ES-I3 (cell line): ENCODE measurements around the gene MRTFA.

Source experiments
- H3K36me3 ChIP-seq: 2 replicates; pipeline ENCODE4 v1.6.1; 2013; ENCODE audit warnings: mild to moderate bottlenecking, low read length, control low read depth, moderate library complexity; ENCODE audit not compliant: insufficient read depth
- H3K4me1 ChIP-seq: 2 replicates; pipeline ENCODE4 v1.6.1; 2013; ENCODE audit warnings: mild to moderate bottlenecking, control low read depth, low read length; ENCODE audit not compliant: insufficient read depth
- H3K9ac ChIP-seq: 2 replicates; pipeline ENCODE4 v1.6.1; 2013; ENCODE audit warnings: low read depth, mild to moderate bottlenecking, low read length, moderate library complexity
- H3K9me3 ChIP-seq: 2 replicates; pipeline ENCODE4 v1.6.1; 2013; ENCODE audit warnings: mild to moderate bottlenecking, low read length, moderate library complexity; ENCODE audit not compliant: control insufficient read depth, insufficient read depth

The MRTFA gene

DNA sequence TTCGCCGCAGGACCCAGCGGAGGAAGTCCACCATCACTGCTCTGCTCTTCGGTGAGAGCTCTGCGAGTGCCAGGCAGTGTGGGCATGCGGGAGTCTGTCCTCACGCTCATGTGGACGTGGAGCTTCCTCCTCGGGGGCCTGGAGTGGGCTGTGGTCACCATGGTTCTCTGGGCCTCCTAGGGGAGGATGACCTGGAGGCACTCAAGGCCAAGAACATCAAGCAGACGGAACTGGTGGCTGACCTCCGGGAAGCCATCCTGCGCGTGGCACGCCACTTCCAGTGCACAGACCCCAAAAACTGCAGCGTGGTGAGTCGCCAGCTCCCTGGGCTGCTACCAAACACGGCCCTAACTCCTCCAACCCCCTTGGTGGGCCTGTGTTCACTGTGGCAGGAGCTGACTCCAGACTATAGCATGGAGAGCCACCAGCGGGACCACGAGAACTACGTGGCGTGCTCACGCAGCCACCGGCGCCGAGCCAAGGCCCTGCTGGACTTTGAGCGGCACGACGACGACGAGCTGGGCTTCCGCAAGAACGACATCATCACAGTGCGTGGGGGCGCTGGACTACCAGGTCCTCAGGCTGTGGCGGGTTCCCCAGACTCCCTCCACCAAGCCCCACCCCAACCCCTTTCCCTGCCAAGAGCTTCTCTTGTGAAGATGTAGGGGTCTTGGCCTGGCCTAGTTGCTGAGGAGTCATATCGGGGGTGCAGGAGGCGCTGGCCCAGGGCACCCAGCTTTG lies 229.3 kb downstream of the MRTFA start:
- Histone ChIP-seq H3K36me3 (peaks cover 8% of the 10 kb centered on the region; the same call in 1 of the 2 replicates), H3K9ac (no peak overlapping the region), H3K4me1 (no peaks in the 10 kb centered on the region; the same call in 1 of the 2 replicates), H3K9me3 (no peaks in the 10 kb centered on the region)

DNA sequence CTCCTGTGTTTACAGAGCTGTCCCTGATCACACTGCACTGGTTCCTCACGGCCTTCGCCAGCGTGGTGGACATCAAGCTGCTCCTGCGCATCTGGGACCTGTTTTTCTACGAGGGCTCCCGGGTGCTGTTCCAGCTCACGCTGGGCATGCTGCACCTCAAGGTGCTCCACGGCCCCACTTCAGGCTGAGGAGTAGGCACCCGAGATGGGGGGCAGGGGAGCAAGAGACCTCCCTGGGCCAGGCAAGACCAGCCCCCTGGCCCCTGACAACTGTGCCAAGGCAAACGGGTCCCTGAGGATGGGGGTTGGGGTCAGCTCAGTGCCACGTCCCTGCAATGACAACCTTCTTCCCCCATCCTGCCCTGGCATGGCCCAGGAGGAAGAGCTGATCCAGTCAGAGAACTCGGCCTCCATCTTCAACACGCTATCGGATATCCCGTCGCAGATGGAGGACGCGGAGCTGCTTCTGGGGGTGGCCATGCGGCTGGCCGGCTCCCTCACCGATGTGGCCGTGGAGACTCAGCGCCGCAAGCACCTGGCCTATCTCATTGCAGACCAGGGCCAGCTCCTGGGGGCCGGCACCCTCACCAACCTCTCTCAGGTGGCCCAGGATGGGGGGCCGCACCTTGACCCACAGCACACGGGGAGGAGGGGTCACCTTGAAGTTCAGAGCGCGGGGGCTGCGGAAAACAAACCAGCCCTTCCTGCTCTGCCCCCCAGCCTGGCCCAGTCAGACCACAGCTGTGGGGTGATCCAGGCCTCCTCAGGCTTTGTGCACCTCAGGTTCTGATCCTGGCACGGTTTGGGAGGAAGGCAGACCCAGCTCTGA lies 230.2 kb downstream of the MRTFA start:
- H3K9ac ChIP-seq: no peak overlapping the region
- H3K36me3 ChIP-seq: peaks cover 15% of the 10 kb centered on the region; the same call in 1 of the 2 replicates
- H3K4me1 ChIP-seq: no peaks in the 10 kb centered on the region; the same call in 1 of the 2 replicates
- no peaks in the 10 kb centered on the region for H3K9me3 ChIP-seq

DNA sequence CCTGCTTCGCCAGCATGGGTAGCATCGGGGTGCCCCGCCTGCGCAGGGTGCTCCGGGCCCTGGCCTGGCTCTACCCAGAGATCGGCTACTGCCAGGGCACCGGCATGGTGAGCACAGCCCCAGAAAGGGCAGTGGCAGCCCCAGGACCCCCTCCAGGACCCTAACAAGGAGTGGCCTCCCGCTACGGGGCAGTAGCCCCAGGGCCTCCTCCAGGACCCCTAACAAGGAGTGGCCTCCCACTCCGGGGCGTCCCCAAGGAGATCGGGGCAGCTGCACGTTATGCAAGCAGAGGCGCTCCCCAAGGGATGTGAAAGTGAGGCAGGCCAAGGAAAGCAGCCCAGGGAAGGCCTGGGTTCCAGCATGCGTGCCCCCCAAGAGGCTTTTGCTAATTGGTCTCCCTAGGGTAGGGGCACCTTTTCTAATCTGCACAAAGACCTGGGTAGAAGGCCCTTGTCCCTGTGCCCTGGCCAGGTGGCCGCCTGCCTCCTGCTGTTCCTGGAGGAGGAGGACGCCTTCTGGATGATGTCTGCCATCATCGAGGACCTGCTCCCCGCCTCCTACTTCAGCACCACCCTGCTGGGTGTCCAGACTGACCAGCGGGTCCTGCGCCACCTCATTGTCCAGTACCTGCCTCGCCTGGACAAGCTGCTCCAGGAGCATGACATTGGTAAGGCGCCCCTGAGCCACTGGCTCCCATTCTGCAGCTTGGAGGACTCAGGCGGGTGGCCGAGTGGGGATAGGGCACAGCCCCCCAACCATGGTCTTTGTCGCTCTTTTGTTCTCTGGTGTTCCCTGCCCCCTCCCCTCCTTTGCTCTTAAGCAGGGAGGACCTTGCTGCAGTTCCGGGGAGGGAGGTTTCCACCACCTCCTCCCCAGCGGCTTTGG lies 231.1 kb downstream of the MRTFA start:
- no peaks in the 10 kb centered on the region; the same call in 1 of the 2 replicates for H3K4me1 ChIP-seq
- no peaks in the 10 kb centered on the region for H3K9me3 ChIP-seq
- peaks cover 11% of the 10 kb centered on the region; the same call in 1 of the 2 replicates for H3K36me3 ChIP-seq
- H3K9ac ChIP-seq: no peak overlapping the region

DNA sequence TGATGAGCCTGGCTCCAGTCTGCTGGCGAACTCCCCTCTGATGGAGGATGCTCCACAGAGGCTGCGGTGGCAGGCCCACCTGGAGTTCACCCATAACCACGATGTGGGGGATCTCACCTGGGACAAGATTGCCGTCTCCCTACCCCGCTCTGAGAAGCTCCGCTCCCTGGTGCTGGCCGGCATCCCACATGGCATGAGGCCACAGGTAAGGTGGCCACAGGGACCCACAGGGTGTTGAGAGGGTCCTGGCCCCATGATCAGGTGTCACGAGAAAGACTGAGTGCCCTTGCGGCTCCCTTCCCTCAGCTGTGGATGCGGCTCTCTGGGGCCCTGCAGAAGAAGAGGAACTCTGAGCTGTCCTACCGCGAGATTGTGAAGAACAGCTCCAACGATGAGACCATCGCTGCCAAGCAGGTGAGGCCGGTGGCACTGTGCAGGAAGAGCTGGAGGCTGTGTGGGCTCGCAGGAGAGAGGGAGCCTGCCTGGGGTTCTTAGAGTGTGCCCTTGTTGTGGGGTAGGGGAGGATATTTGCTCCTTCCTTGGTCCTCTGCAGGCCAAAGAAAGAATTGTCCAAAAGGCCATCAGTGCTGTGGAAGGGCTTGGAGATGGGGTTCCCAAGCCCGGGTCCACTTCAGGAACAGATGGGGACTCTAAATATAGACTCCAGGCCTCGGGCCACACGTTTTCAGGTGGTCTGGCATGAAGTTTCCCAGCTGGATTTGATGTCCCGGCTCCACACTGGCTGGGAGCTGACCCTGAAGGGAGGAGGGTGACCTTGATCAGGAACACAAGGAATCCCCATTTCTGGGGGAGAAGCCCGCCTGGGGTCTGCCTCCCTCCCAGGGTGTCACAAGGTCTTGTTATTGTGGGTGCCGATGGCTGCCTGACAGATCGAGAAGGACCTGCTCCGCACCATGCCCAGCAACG lies 232.0 kb downstream of the MRTFA start:
- no peaks in the 10 kb centered on the region for H3K9me3 ChIP-seq
- peaks cover 11% of the 10 kb centered on the region; the same call in 1 of the 2 replicates for H3K36me3 ChIP-seq
- H3K9ac ChIP-seq: no peak overlapping the region
- no peaks in the 10 kb centered on the region for H3K4me1 ChIP-seq

DNA sequence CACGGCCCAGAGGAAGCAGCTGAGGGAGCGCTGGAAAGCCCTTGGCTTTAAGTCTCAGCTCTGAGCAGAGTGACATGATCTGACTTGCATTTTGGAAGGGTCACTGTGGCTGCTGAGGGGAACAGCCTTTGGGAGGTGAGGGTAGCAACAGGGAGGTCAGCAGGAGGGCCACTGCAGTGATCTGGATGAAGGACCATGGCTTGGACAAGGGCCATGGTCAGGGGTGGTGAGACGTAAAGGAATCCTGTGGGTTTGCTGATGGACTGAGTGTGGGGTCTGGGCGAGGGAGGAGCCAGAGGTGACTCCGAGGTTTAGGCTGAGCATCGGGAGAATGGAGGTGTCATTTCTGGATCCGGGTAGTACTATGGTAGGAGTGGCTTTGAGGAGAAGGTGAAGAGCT lies 232.9 kb downstream of the MRTFA start:
- no peaks in the 10 kb centered on the region for H3K4me1 ChIP-seq
- no peaks in the 10 kb centered on the region for H3K9me3 ChIP-seq

DNA sequence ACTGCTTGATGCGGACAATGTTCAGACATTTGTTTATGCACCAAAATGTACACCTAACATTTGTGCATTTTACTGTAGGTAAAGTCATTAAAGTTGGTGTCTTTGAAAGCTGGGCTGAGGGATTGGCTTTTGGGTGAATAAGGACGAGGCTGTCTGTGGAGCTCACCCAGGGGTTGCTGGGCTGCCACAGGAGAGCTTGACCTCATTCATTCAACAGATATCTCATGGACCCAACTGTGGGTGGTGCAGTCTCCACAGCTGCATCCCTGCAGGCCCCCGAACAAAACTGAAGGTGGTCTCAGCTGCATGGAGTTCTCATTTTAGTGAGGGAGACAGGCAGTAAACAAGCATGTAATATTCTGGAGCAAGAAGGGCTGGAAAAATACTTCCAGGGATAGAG lies 233.4 kb downstream of the MRTFA start:
- peaks cover 11% of the 10 kb centered on the region; the same call in 1 of the 2 replicates for H3K36me3 ChIP-seq
- no peaks in the 10 kb centered on the region for H3K9me3 ChIP-seq
- no peaks in the 10 kb centered on the region for H3K4me1 ChIP-seq
- H3K9ac ChIP-seq: no peak overlapping the region

More for the DNA sequence above, 232.9 kb downstream of the MRTFA start:
- Histone ChIP-seq H3K36me3 (peaks cover 11% of the 10 kb centered on the region; the same call in 1 of the 2 replicates), H3K9ac (no peak overlapping the region)

DNA sequence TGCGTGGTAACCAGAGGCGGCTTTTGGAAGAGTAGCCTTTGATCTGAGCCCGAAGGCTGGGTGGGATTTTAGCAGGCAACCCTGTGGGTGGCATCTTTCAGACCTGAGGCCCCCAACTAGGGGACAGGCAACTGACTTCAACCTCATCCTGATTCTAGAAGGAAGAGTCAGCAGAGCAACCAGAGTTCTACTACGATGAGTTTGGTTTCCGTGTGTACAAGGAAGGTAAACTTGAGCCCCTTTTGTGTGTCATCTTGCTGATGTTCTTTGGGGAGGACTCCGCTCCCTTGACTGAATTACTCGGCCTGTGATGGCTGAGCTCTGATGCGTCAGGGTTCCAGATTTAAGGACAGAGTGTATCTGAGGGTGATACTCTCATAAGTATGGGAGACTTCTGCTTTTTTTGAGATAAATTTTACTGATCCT lies 234.5 kb downstream of the MRTFA start:
- Histone ChIP-seq H3K36me3 (peaks cover 11% of the 10 kb centered on the region; the same call in 1 of the 2 replicates), H3K9ac (no peak overlapping the region)

DNA sequence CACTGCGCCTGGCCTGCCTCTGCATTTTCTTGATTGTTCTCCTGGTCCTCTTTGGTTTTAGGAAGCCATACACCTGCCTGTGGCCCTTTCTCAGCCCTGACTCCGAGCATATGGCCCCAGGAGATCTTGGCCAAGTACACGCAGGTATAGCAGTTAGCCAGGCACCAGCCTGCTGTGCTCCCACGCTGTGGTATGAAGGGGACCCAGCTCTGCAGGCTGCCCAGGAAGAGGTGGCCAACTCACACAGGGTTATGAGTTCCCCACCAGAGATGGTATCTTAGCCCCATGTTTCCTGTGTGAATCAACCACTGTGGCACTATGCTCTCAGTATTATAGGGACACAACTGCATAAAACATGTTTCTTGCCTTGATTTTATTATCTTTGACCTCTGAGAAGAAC lies 235.0 kb downstream of the MRTFA start:
- Histone ChIP-seq H3K4me1 (no peaks in the 10 kb centered on the region; the same call in 1 of the 2 replicates), H3K9me3 (no peaks in the 10 kb centered on the region), H3K36me3 (peaks cover 11% of the 10 kb centered on the region; the same call in 1 of the 2 replicates), H3K9ac (no peak overlapping the region)

More for the DNA sequence above, 234.5 kb downstream of the MRTFA start:
- Histone ChIP-seq H3K9me3 (no peaks in the 10 kb centered on the region), H3K4me1 (no peaks in the 10 kb centered on the region; the same call in 1 of the 2 replicates)

DNA sequence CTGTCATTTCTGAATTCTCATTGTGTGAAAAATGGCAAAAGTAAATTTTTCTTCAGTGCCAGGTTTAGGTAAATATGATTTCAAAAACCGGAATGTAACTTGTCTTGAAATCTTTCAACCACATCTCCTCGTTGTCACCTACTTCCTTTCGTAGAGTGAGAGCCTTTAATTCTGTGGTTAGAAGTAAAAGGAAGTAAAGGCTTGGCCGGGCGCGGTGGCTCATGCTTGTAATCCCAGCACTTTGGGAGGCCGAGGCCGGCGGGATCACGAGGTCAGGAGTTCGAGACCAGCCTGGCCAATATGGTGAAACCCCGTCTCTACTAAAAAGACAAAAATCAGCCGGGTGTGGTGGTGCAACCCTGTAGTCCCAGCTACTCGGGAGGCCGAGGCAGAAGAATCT lies 236.4 kb downstream of the MRTFA start:
- H3K4me1 ChIP-seq: no peaks in the 10 kb centered on the region; the same call in 1 of the 2 replicates
- H3K36me3 ChIP-seq: peaks cover 7% of the 10 kb centered on the region; the same call in 1 of the 2 replicates

DNA sequence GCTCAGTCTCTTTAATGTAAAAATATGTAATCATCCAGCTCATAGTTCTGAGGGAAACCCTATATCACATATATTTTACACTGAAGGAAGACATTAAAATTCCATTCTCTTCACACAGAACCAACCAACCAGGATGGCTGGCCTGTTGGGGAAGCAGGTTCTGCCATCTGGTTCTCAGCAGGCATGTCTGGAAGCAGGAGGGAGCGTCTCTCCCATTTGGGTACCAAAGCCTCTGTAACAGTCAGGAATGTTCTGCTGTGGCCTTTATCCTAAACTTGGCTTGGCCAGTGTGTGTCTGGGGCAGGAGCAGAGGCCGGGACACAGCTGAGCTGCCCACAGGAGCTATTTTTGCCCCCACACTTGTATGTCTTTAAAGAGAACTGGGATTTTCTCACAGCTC lies 236.9 kb downstream of the MRTFA start:
- Histone ChIP-seq H3K9ac (no peak overlapping the region), H3K9me3 (no peaks in the 10 kb centered on the region), H3K4me1 (no peaks in the 10 kb centered on the region; the same call in 1 of the 2 replicates), H3K36me3 (peaks cover 7% of the 10 kb centered on the region; the same call in 1 of the 2 replicates)

More for the DNA sequence above, 236.4 kb downstream of the MRTFA start:
- no peak overlapping the region for H3K9ac ChIP-seq
- H3K9me3 ChIP-seq: no peaks in the 10 kb centered on the region

DNA sequence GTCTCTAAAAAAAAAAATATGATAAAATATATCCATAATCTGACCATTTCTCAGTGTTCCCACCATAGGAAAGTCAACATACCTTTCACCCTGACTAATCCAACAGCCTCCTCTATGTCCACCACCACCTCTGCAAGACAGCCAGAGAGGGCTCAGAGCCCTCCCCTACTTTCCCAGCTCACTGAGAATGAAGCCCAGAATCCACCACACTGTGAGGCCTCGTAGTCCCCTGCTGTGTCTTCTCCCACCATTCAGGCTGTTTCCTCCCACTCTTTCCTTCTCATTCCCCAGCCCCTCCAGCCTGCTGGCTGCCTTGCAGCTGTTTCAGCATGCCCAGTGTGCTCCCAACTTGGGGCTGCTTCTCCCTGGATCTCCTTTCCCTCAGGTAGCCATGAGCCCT lies 239.1 kb downstream of the MRTFA start:
- Histone ChIP-seq H3K36me3 (peaks cover 7% of the 10 kb centered on the region; the same call in 1 of the 2 replicates), H3K4me1 (no peaks in the 10 kb centered on the region; the same call in 1 of the 2 replicates), H3K9me3 (no peaks in the 10 kb centered on the region), H3K9ac (no peak overlapping the region)

DNA sequence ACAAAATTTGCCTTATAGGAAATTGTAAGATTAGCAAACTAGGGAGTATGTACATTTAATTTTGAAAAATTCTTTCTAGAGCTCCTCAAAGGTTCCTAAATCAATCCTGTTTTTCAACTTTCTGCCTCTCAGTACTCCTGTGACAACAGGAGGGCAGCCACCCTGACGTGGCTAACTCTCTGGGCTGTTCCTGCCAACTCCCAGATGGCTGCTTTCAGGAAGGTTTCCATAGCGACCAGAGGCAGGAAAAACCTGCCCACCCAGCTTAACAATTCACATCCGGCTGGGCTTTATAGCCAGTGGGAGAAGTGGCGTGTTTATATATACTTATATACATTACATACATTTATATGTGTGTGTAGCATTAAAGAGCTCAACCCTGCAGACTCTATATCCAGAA lies 239.6 kb downstream of the MRTFA start:
- Histone ChIP-seq H3K4me1 (no peaks in the 10 kb centered on the region; the same call in 1 of the 2 replicates), H3K9ac (no peak overlapping the region)

DNA sequence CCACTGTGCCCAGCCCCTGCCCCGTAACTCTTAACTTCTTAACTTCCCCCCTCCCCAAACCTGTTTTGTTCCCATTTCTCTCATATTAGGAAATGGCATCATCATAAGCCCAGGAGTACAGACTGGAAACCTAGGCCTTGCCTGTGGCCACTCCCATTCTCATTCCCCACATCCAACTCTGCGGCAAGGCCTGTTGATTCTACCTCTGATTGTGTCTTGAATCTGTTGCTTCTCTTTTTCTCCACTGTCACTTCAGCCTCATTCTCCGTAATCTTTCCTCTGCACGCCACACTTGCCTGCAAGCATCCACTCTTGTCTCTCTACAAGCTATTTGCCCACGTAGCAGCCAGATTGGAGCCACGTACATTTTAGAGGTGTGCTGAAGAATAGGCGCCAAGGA lies 240.9 kb downstream of the MRTFA start:
- Histone ChIP-seq H3K4me1 (no peaks in the 10 kb centered on the region; the same call in 1 of the 2 replicates), H3K36me3 (no peaks in the 10 kb centered on the region), H3K9me3 (no peaks in the 10 kb centered on the region), H3K9ac (no peak overlapping the region)

More for the DNA sequence above, 239.6 kb downstream of the MRTFA start:
- Histone ChIP-seq H3K9me3 (no peaks in the 10 kb centered on the region), H3K36me3 (peaks cover 6% of the 10 kb centered on the region; the same call in 1 of the 2 replicates)
